Fibroblast of mammary gland (primary cell): ENCODE measurements around the gene CARS2.

Experiments used
- DNase-seq: peaks from one replicate; pipeline ENCODE4 v3.0.0-alpha.2; 2010; ENCODE audit warnings: low read depth
- H3K4me3 ChIP-seq: 2 replicates; pipeline ENCODE4 v1.5.1; 2011; ENCODE audit warnings: low read depth, mild to moderate bottlenecking, low read length, moderate library complexity; ENCODE audit not compliant: control insufficient read depth
- TF ChIP-seq, protein P1 (sequence below): conservative IDR thresholded peaks from 2 replicates; pipeline ENCODE4 v1.5.1; 2011; ENCODE audit warnings: low read depth, low read length, inconsistent platforms; ENCODE audit not compliant: control insufficient read depth, insufficient read depth

Gene CARS2

DNA sequence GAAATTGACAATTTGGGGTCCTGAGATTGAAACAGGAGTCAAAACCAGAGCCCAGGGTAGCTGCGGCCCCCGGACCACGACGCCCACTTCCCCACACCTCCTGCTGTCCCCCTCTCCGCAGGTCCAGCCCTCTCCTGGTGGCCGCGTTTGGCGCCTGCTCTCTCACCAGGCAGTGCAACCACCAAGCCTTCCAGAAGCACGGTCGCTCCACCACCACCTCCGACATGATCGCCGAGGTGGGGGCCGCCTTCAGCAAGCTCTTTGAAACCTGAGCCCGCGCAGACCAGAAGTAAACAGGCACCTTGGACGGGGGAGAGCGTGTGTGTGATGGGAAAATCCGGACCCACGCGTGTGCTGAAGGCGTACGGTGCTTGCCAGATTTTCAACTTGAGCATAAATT, 67.7 kb downstream of the CARS2 start:
- H3K4me3 ChIP-seq: no peak overlapping the region
- DNase-seq: no peak
- TF ChIP-seq, protein P1, sequence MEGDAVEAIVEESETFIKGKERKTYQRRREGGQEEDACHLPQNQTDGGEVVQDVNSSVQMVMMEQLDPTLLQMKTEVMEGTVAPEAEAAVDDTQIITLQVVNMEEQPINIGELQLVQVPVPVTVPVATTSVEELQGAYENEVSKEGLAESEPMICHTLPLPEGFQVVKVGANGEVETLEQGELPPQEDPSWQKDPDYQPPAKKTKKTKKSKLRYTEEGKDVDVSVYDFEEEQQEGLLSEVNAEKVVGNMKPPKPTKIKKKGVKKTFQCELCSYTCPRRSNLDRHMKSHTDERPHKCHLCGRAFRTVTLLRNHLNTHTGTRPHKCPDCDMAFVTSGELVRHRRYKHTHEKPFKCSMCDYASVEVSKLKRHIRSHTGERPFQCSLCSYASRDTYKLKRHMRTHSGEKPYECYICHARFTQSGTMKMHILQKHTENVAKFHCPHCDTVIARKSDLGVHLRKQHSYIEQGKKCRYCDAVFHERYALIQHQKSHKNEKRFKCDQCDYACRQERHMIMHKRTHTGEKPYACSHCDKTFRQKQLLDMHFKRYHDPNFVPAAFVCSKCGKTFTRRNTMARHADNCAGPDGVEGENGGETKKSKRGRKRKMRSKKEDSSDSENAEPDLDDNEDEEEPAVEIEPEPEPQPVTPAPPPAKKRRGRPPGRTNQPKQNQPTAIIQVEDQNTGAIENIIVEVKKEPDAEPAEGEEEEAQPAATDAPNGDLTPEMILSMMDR: no peak

- no peak for DNase-seq
- TF ChIP-seq, protein P1: no peak
- H3K4me3 ChIP-seq: no peak overlapping the region
Observed at GRCh38 chr13:110637747-110638146, 68.2 kb downstream of the CARS2 start.

- no peak for DNase-seq
- TF ChIP-seq, protein P1: no peak
- H3K4me3 ChIP-seq: no peak overlapping the region
Observed at GRCh38 chr13:110637275-110637674, 68.6 kb downstream of the CARS2 start.

DNA sequence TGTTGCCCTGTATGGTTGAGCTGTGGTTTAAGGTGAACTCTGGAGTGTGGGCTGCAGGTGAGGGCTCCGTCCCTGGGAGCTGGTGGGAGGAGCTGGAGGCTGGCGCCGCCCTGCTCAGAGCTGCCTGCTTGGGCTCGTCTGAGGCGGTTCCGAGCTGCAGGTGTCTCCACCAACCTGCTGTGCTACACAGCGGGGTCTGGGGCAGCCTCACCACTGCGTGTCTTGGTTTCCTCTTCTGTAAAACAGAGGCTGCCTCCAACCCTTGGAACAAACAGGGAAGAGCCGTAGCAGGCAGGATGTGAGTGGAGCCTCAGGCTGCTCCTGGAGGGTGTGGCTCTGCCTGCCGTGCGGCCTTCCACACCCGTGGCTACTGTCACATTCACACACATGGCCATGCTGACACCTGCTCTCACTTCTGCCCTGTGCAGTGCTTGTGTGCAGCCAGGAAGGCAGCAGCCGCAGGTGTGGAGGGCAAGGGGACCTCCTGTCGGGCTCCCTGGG, 69.2 kb downstream of the CARS2 start:
- no peak overlapping the region for H3K4me3 ChIP-seq
- DNase-seq: no peak
- TF ChIP-seq, protein P1: no peak

GRCh38 chr13:110636053-110636475, 69.9 kb downstream of the CARS2 start:
- no peak for DNase-seq
- no peak overlapping the region for H3K4me3 ChIP-seq
- TF ChIP-seq, protein P1: no peak

DNA sequence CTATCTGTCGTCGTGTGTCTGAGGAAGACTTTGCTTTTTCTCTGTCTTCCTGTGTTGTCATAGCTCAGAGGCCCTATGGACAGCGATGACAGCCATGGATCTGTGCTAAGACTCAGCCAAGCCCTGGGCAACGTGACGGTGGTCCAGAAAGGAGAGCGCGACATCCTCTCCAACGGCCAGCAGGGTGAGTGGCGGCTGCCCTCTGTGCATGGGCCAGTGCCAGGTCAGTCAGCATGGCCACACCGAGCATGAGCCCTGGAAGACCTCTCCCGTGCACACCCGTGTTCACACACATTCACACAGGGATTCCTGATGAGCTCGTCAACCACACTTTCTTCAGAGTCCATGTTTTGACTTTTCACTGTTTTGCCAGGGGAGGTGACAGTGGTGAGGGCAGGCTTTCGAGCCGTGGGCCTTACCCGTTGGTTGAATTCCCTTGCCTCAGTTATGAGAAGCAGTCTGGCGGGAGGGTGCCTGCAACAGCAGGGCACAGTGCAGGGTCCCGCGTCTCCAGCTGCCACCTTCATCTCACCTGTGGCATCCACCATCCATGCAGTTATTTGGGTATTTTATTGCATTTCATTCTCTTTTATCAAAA, 70.4 kb downstream of the CARS2 start:
- no peak overlapping the region for H3K4me3 ChIP-seq
- TF ChIP-seq, protein P1: no peak
- no peak for DNase-seq
